Stimulated activated CD4-positive, alpha-beta T cell treated with anti-CD3 and anti-CD28 coated beads, Interleukin-15, amount 100 ng/mL, for 24 hours (primary cell): ENCODE data around the gene MYO16.
"Not testable (repeated sequence)": the region's sequence is repeated elsewhere in the genome, so short reads cannot be mapped to it uniquely, and the experiment has no call there.

ENCODE experiments used
- DNase-seq: peaks from one replicate; pipeline ENCODE4 v3.0.0-alpha.2; 2020

MYO16 gene

GRCh38 chr13:108991416-108991815 lies 362.0 kb downstream of the MYO16 start:
- DNase-seq, result not testable (repeated sequence)

GRCh38 chr13:108993346-108993745 lies 363.9 kb downstream of the MYO16 start:
- DNase-seq, result no peak

GRCh38 chr13:108996430-108996829 lies 367.0 kb downstream of the MYO16 start:
- no peak for DNase-seq

GRCh38 chr13:109000207-109000606 lies 370.8 kb downstream of the MYO16 start:
- DNase-seq, result no peak

- no peak for DNase-seq
Measured at GRCh38 chr13:109002934-109003333, 373.5 kb downstream of the MYO16 start.

- no peak for DNase-seq
Measured at GRCh38 chr13:109007946-109008345, 378.5 kb downstream of the MYO16 start.

GRCh38 chr13:109009756-109010155 lies 380.3 kb downstream of the MYO16 start:
- DNase-seq, result no peak

- no peak for DNase-seq
Measured at GRCh38 chr13:109010912-109011311, 381.5 kb downstream of the MYO16 start.

GRCh38 chr13:109012115-109012514 lies 382.7 kb downstream of the MYO16 start:
- no peak for DNase-seq

GRCh38 chr13:109021558-109021957 lies 392.1 kb downstream of the MYO16 start:
- DNase-seq, result no peak

- DNase-seq, result no peak
Measured at GRCh38 chr13:109024611-109025010, 395.2 kb downstream of the MYO16 start.

- DNase-seq, result no peak
Measured at GRCh38 chr13:109026266-109026665, 396.9 kb downstream of the MYO16 start.

- no peak for DNase-seq
Measured at GRCh38 chr13:109028624-109029023, 399.2 kb downstream of the MYO16 start.

- DNase-seq, result no peak
Measured at GRCh38 chr13:109033090-109033489, 403.7 kb downstream of the MYO16 start.

- no peak for DNase-seq
Measured at GRCh38 chr13:109036078-109036780, 406.8 kb downstream of the MYO16 start.

- DNase-seq, result no peak
Measured at GRCh38 chr13:109043636-109044035, 414.2 kb downstream of the MYO16 start.

- no peak for DNase-seq
Measured at GRCh38 chr13:109055850-109056249, 426.4 kb downstream of the MYO16 start.

- DNase-seq, result no peak
Measured at GRCh38 chr13:109058087-109058486, 428.7 kb downstream of the MYO16 start.

- no peak for DNase-seq
Measured at GRCh38 chr13:109072505-109072904, 443.1 kb downstream of the MYO16 start.

GRCh38 chr13:109074436-109074835 lies 445.0 kb downstream of the MYO16 start:
- DNase-seq, result no peak

GRCh38 chr13:109074853-109075252 lies 445.4 kb downstream of the MYO16 start:
- no peak for DNase-seq

- DNase-seq, result no peak
Measured at GRCh38 chr13:109087916-109088623, 458.7 kb downstream of the MYO16 start.

- DNase-seq, result no peak
Measured at GRCh38 chr13:109088624-109088917, 459.2 kb downstream of the MYO16 start.

- DNase-seq, result no peak
Measured at GRCh38 chr13:109090796-109091195, 461.4 kb downstream of the MYO16 start.

GRCh38 chr13:109091249-109091648 lies 461.8 kb downstream of the MYO16 start:
- DNase-seq, result no peak
